ENCODE measurements around the gene UQCRHL. TPM values are rescaled to one million over a fixed set of nuclear protein-coding genes. Genes with fewer than 3 reads are reported as not detected.

The UQCRHL gene
- total RNA-seq, 1 experiment from 2014 or later = 5.4 TPM

Other genes starting within 250 kb of the UQCRHL start
- 3.3 and 8.6 TPM in 2 replicates for gene AGMAT, start 222.6 kb downstream of the UQCRHL start, total RNA-seq (2014; rRNA removed; shearing (Covaris generic); ENCODE audit: low replicate concordance)
- gene DDI2, start 190.2 kb downstream of the UQCRHL start, total RNA-seq (2014; rRNA removed; shearing (Covaris generic); ENCODE audit: low replicate concordance) = 29.3 and 40.0 TPM in 2 replicates
- gene PLEKHM2, start 123.3 kb downstream of the UQCRHL start, total RNA-seq (2014; rRNA removed; shearing (Covaris generic); ENCODE audit: low replicate concordance) = 41.8 and 60.5 TPM in 2 replicates
- 0.52 and 0.83 TPM in 2 replicates for gene SLC25A34, start 71.4 kb downstream of the UQCRHL start, total RNA-seq (2014; rRNA removed; shearing (Covaris generic); ENCODE audit: low replicate concordance)
- gene TMEM82, start 65.2 kb downstream of the UQCRHL start, total RNA-seq (2014; rRNA removed; shearing (Covaris generic); ENCODE audit: low replicate concordance) = not detected in 2 replicates
- gene FBLIM1, start 48.9 kb downstream of the UQCRHL start, total RNA-seq (2014; rRNA removed; shearing (Covaris generic); ENCODE audit: low replicate concordance) = not detected in 2 replicates
- 17.9 and 26.8 TPM in 2 replicates for gene SPEN, start 40.1 kb upstream of the UQCRHL start, total RNA-seq (2014; rRNA removed; shearing (Covaris generic); ENCODE audit: low replicate concordance)
- 25.9 and 26.8 TPM in 2 replicates for gene ZBTB17, start 168.5 kb upstream of the UQCRHL start, total RNA-seq (2014; rRNA removed; shearing (Covaris generic); ENCODE audit: low replicate concordance)
- gene SRARP, start 196.6 kb upstream of the UQCRHL start, total RNA-seq (2014; rRNA removed; shearing (Covaris generic); ENCODE audit: low replicate concordance) = 0.04 TPM in 1 of 2 replicates, not detected in the other
- gene HSPB7, start 210.4 kb upstream of the UQCRHL start, total RNA-seq (2014; rRNA removed; shearing (Covaris generic); ENCODE audit: low replicate concordance) = not detected in 2 replicates
- gene CLCNKA, start 214.4 kb upstream of the UQCRHL start, total RNA-seq (2014; rRNA removed; shearing (Covaris generic); ENCODE audit: low replicate concordance) = not detected in 2 replicates
- gene CLCNKB, start 236.1 kb upstream of the UQCRHL start, total RNA-seq (2014; rRNA removed; shearing (Covaris generic); ENCODE audit: low replicate concordance) = not detected in 2 replicates